Measurements from ENCODE around the gene FAM13A. TPM values are rescaled to one million over a fixed set of nuclear protein-coding genes. Genes with fewer than 3 reads are reported as not detected.

FAM13A gene
- total RNA-seq, 1 experiment from 2014 or later: 26.7 TPM

- H3K4me1 ChIP-seq (replicated peaks; ENCODE audit: insufficient read depth): peaks cover 20% of the 10 kb centered on the region
- no peaks in the 10 kb centered on the region for H3K36me3 ChIP-seq (ENCODE audit: low read depth)
- no peak overlapping the region for H3K4me2 ChIP-seq
- no peaks in the 10 kb centered on the region for H3K9me3 ChIP-seq (ENCODE audit: insufficient read depth, low read depth)
- 0 out of 2 replicates have a peak, but pooled peaks cover 7% of the 10 kb centered on the region for H3F3A ChIP-seq (ENCODE audit: insufficient read depth, low read depth)
- H3K79me2 ChIP-seq (ENCODE audit: low read depth): no peaks in the 10 kb centered on the region
- H2AFZ ChIP-seq: no peak overlapping the region
- H3K9me2 ChIP-seq (ENCODE audit: insufficient read depth): no peaks in the 10 kb centered on the region
- no peak for DNase-seq
- intact Hi-C loops (cut with micrococcal nuclease; ENCODE audit: unreplicated experiment): no loop called here
- ChIA-PET CTCF (no interaction called here), POLR2A (ENCODE audit: unreplicated experiment) (interaction anchor here (0.6 kb wide), 1 partner anchor 11 kb away, joined by 3 read pairs; no protein-coding TSS in a partner anchor)
- no peaks in the 10 kb centered on the region for H3K27me3 ChIP-seq (ENCODE audit: insufficient read depth, low read depth)
- H4K20me1 ChIP-seq (ENCODE audit: insufficient read depth): no peaks in the 10 kb centered on the region
- BruUV-seq (replicated peaks): no TSS peak
- H3K4me3 ChIP-seq: no peak overlapping the region
- no peak overlapping the region for H3K27ac ChIP-seq
- TF ChIP-seq, protein P1, sequence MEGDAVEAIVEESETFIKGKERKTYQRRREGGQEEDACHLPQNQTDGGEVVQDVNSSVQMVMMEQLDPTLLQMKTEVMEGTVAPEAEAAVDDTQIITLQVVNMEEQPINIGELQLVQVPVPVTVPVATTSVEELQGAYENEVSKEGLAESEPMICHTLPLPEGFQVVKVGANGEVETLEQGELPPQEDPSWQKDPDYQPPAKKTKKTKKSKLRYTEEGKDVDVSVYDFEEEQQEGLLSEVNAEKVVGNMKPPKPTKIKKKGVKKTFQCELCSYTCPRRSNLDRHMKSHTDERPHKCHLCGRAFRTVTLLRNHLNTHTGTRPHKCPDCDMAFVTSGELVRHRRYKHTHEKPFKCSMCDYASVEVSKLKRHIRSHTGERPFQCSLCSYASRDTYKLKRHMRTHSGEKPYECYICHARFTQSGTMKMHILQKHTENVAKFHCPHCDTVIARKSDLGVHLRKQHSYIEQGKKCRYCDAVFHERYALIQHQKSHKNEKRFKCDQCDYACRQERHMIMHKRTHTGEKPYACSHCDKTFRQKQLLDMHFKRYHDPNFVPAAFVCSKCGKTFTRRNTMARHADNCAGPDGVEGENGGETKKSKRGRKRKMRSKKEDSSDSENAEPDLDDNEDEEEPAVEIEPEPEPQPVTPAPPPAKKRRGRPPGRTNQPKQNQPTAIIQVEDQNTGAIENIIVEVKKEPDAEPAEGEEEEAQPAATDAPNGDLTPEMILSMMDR (conservative IDR thresholded peaks at IDR 0.05): no peak
- TF ChIP-seq EZH2 (IDR thresholded peaks at IDR 0.05; ENCODE audit: low read depth): no peak
Observed at GRCh38 chr4:88989990-88990389, 67.0 kb downstream of the FAM13A start.

DNA sequence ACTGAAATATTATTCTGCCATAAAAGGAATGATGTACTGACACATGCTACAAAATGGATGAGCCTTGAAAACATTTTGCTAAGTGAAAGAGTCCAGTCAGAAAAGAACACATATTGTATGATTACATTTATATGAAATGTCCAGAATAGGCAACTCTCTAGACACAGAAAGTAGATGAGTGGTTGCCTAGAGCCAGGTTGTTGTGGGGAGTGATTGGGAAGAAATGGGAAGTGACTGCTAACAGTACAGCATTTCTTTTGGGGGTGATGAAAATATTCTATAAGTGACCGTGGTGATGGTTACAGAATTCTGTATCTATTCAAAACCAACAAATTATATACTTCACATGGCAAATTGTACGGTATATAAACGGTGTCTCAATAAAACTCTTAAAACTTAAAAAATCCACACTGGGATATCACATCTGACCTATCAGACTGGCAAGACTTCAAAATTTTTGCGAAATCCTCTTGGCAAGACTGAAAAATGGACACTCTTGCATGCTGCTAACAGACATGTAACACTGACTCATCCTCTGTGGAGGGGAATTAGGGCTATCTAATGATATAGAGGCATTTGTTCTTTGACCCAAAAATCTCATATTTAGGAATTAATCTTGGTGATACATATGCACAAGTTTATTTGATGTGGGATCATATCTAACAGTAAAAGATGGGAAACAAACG is 71.8 kb downstream of the FAM13A start:
- POLR2A ChIA-PET (ENCODE audit: unreplicated experiment): no interaction called here
- intact Hi-C loops (cut with micrococcal nuclease; ENCODE audit: unreplicated experiment): no loop called here
- DNase-seq: no peak

DNA sequence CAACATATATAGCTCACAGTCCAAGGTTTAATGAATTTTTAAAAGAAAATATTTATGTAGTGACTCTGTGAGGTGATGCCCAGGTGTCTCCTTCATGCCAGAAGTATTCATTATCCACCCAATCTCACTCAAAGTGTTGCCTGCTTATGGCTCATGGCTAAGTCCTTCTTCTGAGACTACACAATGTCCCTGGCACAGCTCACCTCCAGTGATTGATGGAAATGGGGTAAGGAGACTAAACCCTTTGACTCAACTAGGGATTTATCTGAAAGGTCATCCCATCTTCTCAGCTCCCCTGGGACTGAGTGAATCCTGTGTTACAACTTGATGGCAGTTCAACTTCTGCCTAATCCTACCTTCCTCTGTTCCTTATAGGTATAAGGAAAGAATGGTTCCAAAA is 74.2 kb downstream of the FAM13A start:
- Histone ChIP-seq H3K4me3 (no peak overlapping the region), H3K27me3 (ENCODE audit: insufficient read depth, low read depth) (no peaks in the 10 kb centered on the region), H3K9me2 (ENCODE audit: insufficient read depth) (no peaks in the 10 kb centered on the region), H3K9me3 (ENCODE audit: insufficient read depth, low read depth) (no peaks in the 10 kb centered on the region), H3K27ac (no peak overlapping the region), H3K4me2 (no peak overlapping the region), H4K20me1 (ENCODE audit: insufficient read depth) (no peaks in the 10 kb centered on the region), H3K36me3 (ENCODE audit: low read depth) (no peaks in the 10 kb centered on the region), H2AFZ (no peak overlapping the region), H3F3A (ENCODE audit: insufficient read depth, low read depth) (no peaks in the 10 kb centered on the region), H3K4me1 (replicated peaks; ENCODE audit: insufficient read depth) (no peaks in the 10 kb centered on the region), H3K79me2 (ENCODE audit: low read depth) (no peaks in the 10 kb centered on the region)
- ChIA-PET POLR2A (ENCODE audit: unreplicated experiment) (no interaction called here), CTCF (no interaction called here)
- DNase-seq: no peak
- no TSS peak for BruUV-seq (replicated peaks)
- intact Hi-C loops (cut with micrococcal nuclease; ENCODE audit: unreplicated experiment): no loop called here
- TF ChIP-seq EZH2 (IDR thresholded peaks at IDR 0.05; ENCODE audit: low read depth): no peak
- TF ChIP-seq, protein P1 (conservative IDR thresholded peaks at IDR 0.05): no peak

More for the DNA sequence above, 71.8 kb downstream of the FAM13A start:
- Histone ChIP-seq H3K4me3 (no peak overlapping the region), H3K4me2 (no peak overlapping the region), H2AFZ (no peak overlapping the region), H3K27me3 (ENCODE audit: insufficient read depth, low read depth) (no peaks in the 10 kb centered on the region), H3K9me2 (ENCODE audit: insufficient read depth) (no peaks in the 10 kb centered on the region), H3K27ac (no peak overlapping the region), H4K20me1 (ENCODE audit: insufficient read depth) (no peaks in the 10 kb centered on the region), H3K79me2 (ENCODE audit: low read depth) (no peaks in the 10 kb centered on the region), H3K36me3 (ENCODE audit: low read depth) (no peaks in the 10 kb centered on the region), H3F3A (ENCODE audit: insufficient read depth, low read depth) (no peaks in the 10 kb centered on the region), H3K4me1 (replicated peaks; ENCODE audit: insufficient read depth) (no peaks in the 10 kb centered on the region), H3K9me3 (ENCODE audit: insufficient read depth, low read depth) (no peaks in the 10 kb centered on the region)
- BruUV-seq (replicated peaks): no TSS peak
- CTCF ChIA-PET: no interaction called here
- no peak for TF ChIP-seq EZH2 (IDR thresholded peaks at IDR 0.05; ENCODE audit: low read depth)
- TF ChIP-seq, protein P1 (conservative IDR thresholded peaks at IDR 0.05): no peak

Data from PC-9 (cell line).